Endothelial cell of umbilical vein (primary cell): ENCODE data around the gene LMBRD1. TPM values are rescaled to one million over a fixed set of nuclear protein-coding genes. Genes with fewer than 3 reads are reported as not detected.
"Not testable (repeated sequence)": the region's sequence is repeated elsewhere in the genome, so short reads cannot be mapped to it uniquely, and the experiment has no call there.

Experiments
- BruUV-seq: library from RNA; stranded (reverse); fragments of 400-500 nt; replicated peaks from 2 replicates; lab custom pipeline; 2021; lab: Mats Ljungman, UMichigan
- CTCF ChIA-PET: fragments of 300-600, 350-600 bp; sonication (Branson Sonifier 250); formaldehyde crosslinking; loops from one replicate; lab custom pipeline; 2021; ENCODE audit warnings: antibody characterized with exemption, inconsistent platforms; lab: Charles Lee
- POLR2A ChIA-PET: fragments of 300-600, 350-600 bp; sonication (Branson Sonifier 250); formaldehyde crosslinking; loops from one replicate; lab custom pipeline; 2021; ENCODE audit warnings: antibody characterized with exemption, inconsistent platforms; lab: Charles Lee
- DNase-seq: peaks from one replicate; pipeline ENCODE4 v3.0.0-alpha.2; 2011; ENCODE audit warnings: low read depth, low spot score
- FAIRE-seq: peaks from 2 replicates; lab custom pipeline; 2011; peaks lifted over from hg19 to GRCh38; lab: Jason Lieb, UNC
- H2AFZ ChIP-seq: 2 replicates; pipeline ENCODE4 v1.6.0; 2012; ENCODE audit warnings: low read depth, low read length, control low read depth, inconsistent platforms
- H3K27ac ChIP-seq: 2 replicates; pipeline ENCODE4 v1.5.1; 2011; ENCODE audit warnings: low read depth, mild to moderate bottlenecking, control low read depth, low read length, moderate library complexity; ENCODE audit not compliant: insufficient read depth
- H3K27me3 ChIP-seq, 2 experiments: 2 replicates each; pipeline versions ENCODE4 v1.6.0 to v1.6.1; 2011; ENCODE audit warnings: low read length in 2 of 2, mixed read lengths in 1 of 2; ENCODE audit not compliant: control insufficient read depth in 2 of 2, insufficient read depth in 2 of 2
- H3K36me3 ChIP-seq, 2 experiments: 2 replicates in 1 of 2; 3 replicates in 1 of 2; pipeline ENCODE4 v1.5.1; 2011; ENCODE audit warnings: low read length in 2 of 2, mild to moderate bottlenecking in 1 of 2, moderate library complexity in 1 of 2; ENCODE audit not compliant: control insufficient read depth in 2 of 2, insufficient read depth in 2 of 2; ENCODE audit errors: extremely low read depth in 1 of 2
- H3K4me1 ChIP-seq: 3 replicates; pipeline ENCODE4 v1.5.1; 2011; ENCODE audit warnings: mild to moderate bottlenecking, low read length; ENCODE audit not compliant: control insufficient read depth, insufficient read depth; ENCODE audit errors: extremely low read depth
- H3K4me2 ChIP-seq: 2 replicates; pipeline ENCODE4 v1.6.1; 2011; ENCODE audit warnings: low read length, control low read depth, mixed read lengths; ENCODE audit not compliant: insufficient read depth
- H3K4me3 ChIP-seq, 3 experiments: fragments of 200-600 bp in 1 of 3; sonication (generic), shearing (Covaris generic) in 1 of 3; replicated peaks in 1 of 3; 2 replicates each; pipeline ENCODE4 v1.5.1; 2011 to 2016; ENCODE audit warnings: control low read depth in 3 of 3, low read length in 3 of 3, mild to moderate bottlenecking in 2 of 3, inconsistent platforms in 1 of 3, low read depth in 1 of 3, moderate library complexity in 1 of 3; ENCODE audit not compliant: insufficient read depth in 1 of 3
- H3K79me2 ChIP-seq: 2 replicates; pipeline ENCODE4 v1.6.0; 2012; ENCODE audit warnings: low read length, inconsistent platforms; ENCODE audit not compliant: control insufficient read depth, insufficient read depth
- H3K9ac ChIP-seq: replicated peaks from 2 replicates; pipeline ENCODE3; 2011; ENCODE audit warnings: low read length, control low read depth; ENCODE audit not compliant: insufficient read depth; ENCODE audit errors: extremely low read depth
- H3K9me1 ChIP-seq: replicated peaks from 3 replicates; pipeline ENCODE4 v1.6.0; 2011; ENCODE audit warnings: mild to moderate bottlenecking, low read length; ENCODE audit not compliant: control insufficient read depth, insufficient read depth; ENCODE audit errors: extremely low read depth
- H3K9me3 ChIP-seq: replicated peaks from 2 replicates; pipeline ENCODE4 v1.5.1; 2012; ENCODE audit warnings: low read length, inconsistent platforms; ENCODE audit not compliant: control insufficient read depth, insufficient read depth
- H4K20me1 ChIP-seq: replicated peaks from 2 replicates; pipeline ENCODE3; 2011; ENCODE audit warnings: mild to moderate bottlenecking, low read length; ENCODE audit not compliant: control insufficient read depth, insufficient read depth; ENCODE audit errors: extremely low read depth
- EZH2 ChIP-seq: IDR thresholded peaks from 2 replicates; pipeline ENCODE4 v1.6.1; 2012; ENCODE audit warnings: borderline replicate concordance, low read depth, mild to moderate bottlenecking, moderate library complexity, low read length, inconsistent platforms; ENCODE audit not compliant: severe bottlenecking
- FOS ChIP-seq: IDR thresholded peaks from 2 replicates; pipeline ENCODE4 v1.6.1; 2011; ENCODE audit warnings: mild to moderate bottlenecking, low read length, moderate library complexity, borderline replicate concordance; ENCODE audit not compliant: insufficient read depth
- POLR2A ChIP-seq: IDR thresholded peaks from 2 replicates; pipeline ENCODE4 v1.6.1; 2012; ENCODE audit warnings: low read depth, mild to moderate bottlenecking, control low read depth, low read length
- dilution Hi-C: fragments of 300-500 bp; cut with MboI; formaldehyde crosslinking; loops from one replicate; pipeline ENCODE4 v1.15.0; 2019; ENCODE audit warnings: low sequenced_read_pairs; ENCODE audit not compliant: extremely low pct_ligation_motif_present
- intact Hi-C: fragments of 100-400 bp; cut with micrococcal nuclease; formaldehyde crosslinking; loops from one replicate; pipeline ENCODE4 v1.10.0; 2022
- polyA plus RNA-seq, 4 experiments: library from polyadenylated mRNA; depleted of rRNA in 3 of 4; stranded (reverse) in 3 of 4; unstranded in 1 of 4; fragments of >200 nt; gene quantifications; 2 replicates each; pipeline versions ENCODE4 v1.2.1 to v1.2.3, GENCODE V29; 2011 to 2012; ENCODE audit warnings: missing spikeins in 1 of 4
- total RNA-seq: library from RNA; stranded (reverse); gene quantifications from 2 replicates; pipeline ENCODE4 v1.2.3, GENCODE V29; 2021

LMBRD1 gene
- total and polyA plus RNA-seq, 2 donors (not counting 3 experiments of a cell fraction or from before 2014, with no cell fraction given): 9.8 to 14.6 TPM

DNA sequence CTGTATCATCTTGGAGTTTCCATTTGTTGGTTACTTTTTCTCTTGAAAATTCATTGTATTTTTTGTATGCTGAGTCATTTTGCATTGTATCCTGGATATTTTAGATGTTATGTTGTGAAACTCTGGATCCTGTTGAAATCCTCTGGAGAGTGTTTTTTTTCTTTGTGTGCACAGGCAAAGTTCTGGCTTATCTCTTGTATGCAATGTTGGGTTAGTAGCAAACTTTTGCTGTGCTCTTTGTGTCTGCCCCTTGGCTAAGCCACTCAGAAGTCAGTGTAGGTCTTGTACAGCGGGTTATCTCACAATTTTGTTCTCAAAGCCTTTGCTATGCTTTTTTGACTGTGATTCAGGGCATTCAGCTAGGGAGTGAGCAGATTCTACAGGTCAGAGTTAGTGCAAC, 29.1 kb upstream of the LMBRD1 start:
- intact Hi-C loops (no loop called here), dilution Hi-C loops (no loop called here)
- Histone ChIP-seq H3K9ac (no peak overlapping the region), H2AFZ (no peak overlapping the region), H3K9me1 (no peaks in the 10 kb centered on the region), H3K27ac (no peak overlapping the region), H3K9me3 (no peaks in the 10 kb centered on the region), H3K79me2 (no peaks in the 10 kb centered on the region), H3K27me3 (no peaks in the 10 kb centered on the region), H4K20me1 (no peaks in the 10 kb centered on the region), H3K4me2 (no peak overlapping the region), H3K4me1 (no peaks in the 10 kb centered on the region), H3K36me3 (no peaks in the 10 kb centered on the region), H3K4me3 (no peak overlapping the region)
- ChIA-PET POLR2A (no interaction called here), CTCF (no interaction called here)
- BruUV-seq: no TSS peak
- FAIRE-seq (no peak), DNase-seq (no peak)
- TF ChIP-seq FOS (no peak), POLR2A (no peak), EZH2 (no peak)

GRCh38 chr6:69824355-69824754, 27.5 kb upstream of the LMBRD1 start:
- H3K9me3 ChIP-seq, H3K4me1 ChIP-seq, dilution Hi-C loops, H3K9ac ChIP-seq, intact Hi-C loops, H3K4me2 ChIP-seq, H3K4me3 ChIP-seq, POLR2A ChIA-PET, H3K27me3 ChIP-seq, FAIRE-seq, H2AFZ ChIP-seq, H3K27ac ChIP-seq, H3K79me2 ChIP-seq, H3K9me1 ChIP-seq, H3K36me3 ChIP-seq, H4K20me1 ChIP-seq, BruUV-seq, DNase-seq: not testable (repeated sequence)
- CTCF ChIA-PET: interaction anchor here (0.8 to 1.0 kb wide), 2 partner anchors 15 to 442 kb away, joined by 3 read pairs; no protein-coding TSS in a partner anchor
